Mesenchymal stem cell (in vitro differentiated cells and primary cell): ENCODE data around the gene SOX18.

ENCODE experiments used
- DNase-seq: peaks from one replicate; pipeline ENCODE4 v3.0.0-alpha.2; 2013
- H2AFZ ChIP-seq: one replicate; pipeline ENCODE4 v1.6.1; 2013; ENCODE audit warnings: low read depth, mild to moderate bottlenecking, control low read depth, inconsistent platforms, low read length, moderate library complexity
- H2AK5ac ChIP-seq: 2 replicates; pipeline ENCODE4 v1.6.1; 2013; ENCODE audit warnings: low read length, moderate library complexity, mild to moderate bottlenecking, inconsistent platforms; ENCODE audit not compliant: severe bottlenecking
- H2BK120ac ChIP-seq: one replicate; pipeline ENCODE4 v1.6.1; 2013; ENCODE audit warnings: low read depth, mild to moderate bottlenecking, inconsistent platforms, low read length, moderate library complexity
- H2BK12ac ChIP-seq, 2 experiments: one replicate each; pipeline ENCODE4 v1.6.1; 2013; ENCODE audit warnings: inconsistent platforms in 2 of 2, low read length in 2 of 2, mild to moderate bottlenecking in 2 of 2, moderate library complexity in 2 of 2, control low read depth in 1 of 2
- H2BK15ac ChIP-seq: one replicate; pipeline ENCODE4 v1.6.1; 2013; ENCODE audit warnings: mild to moderate bottlenecking, low read depth, inconsistent platforms; ENCODE audit not compliant: poor library complexity, severe bottlenecking
- H2BK5ac ChIP-seq: 2 replicates; pipeline ENCODE4 v1.6.1; 2013; ENCODE audit warnings: low read depth, mild to moderate bottlenecking, low read length, control low read depth, inconsistent platforms; ENCODE audit not compliant: poor library complexity, severe bottlenecking
- H3K14ac ChIP-seq, 2 experiments: one replicate each; pipeline ENCODE4 v1.6.1; 2013; ENCODE audit warnings: inconsistent platforms in 2 of 2, low read length in 2 of 2, control low read depth in 1 of 2, mild to moderate bottlenecking in 1 of 2, moderate library complexity in 1 of 2
- H3K18ac ChIP-seq, 2 experiments: one replicate each; pipeline ENCODE4 v1.6.1; 2013; ENCODE audit warnings: inconsistent platforms in 2 of 2, low read length in 2 of 2, control low read depth in 1 of 2, low read depth in 1 of 2, mild to moderate bottlenecking in 1 of 2
- H3K23ac ChIP-seq, 2 experiments: one replicate each; pipeline ENCODE4 v1.6.1; 2013; ENCODE audit warnings: inconsistent platforms in 2 of 2, low read length in 2 of 2, mild to moderate bottlenecking in 2 of 2, moderate library complexity in 2 of 2, control low read depth in 1 of 2
- H3K27ac ChIP-seq: 2 replicates; pipeline ENCODE4 v1.5.1; 2013; ENCODE audit warnings: mild to moderate bottlenecking, moderate library complexity, low read length, control low read depth, inconsistent platforms; ENCODE audit not compliant: poor library complexity, severe bottlenecking
- H3K27me3 ChIP-seq, 2 experiments: 2 replicates each; pipeline versions ENCODE4 v1.6.1 to v1.7.0; 2013; ENCODE audit warnings: low read length in 2 of 2, mild to moderate bottlenecking in 2 of 2, moderate library complexity in 2 of 2, control low read depth in 1 of 2, inconsistent platforms in 1 of 2; ENCODE audit not compliant: control insufficient read depth in 1 of 2, insufficient read depth in 1 of 2
- H3K36me3 ChIP-seq, 2 experiments: 2 replicates each; pipeline versions ENCODE4 v1.6.1 to v1.7.0; 2013; ENCODE audit warnings: low read length in 2 of 2, control low read depth in 1 of 2, inconsistent platforms in 1 of 2, low read depth in 1 of 2, mild to moderate bottlenecking in 1 of 2; ENCODE audit not compliant: insufficient read depth in 2 of 2, control insufficient read depth in 1 of 2
- H3K4ac ChIP-seq, 2 experiments: one replicate each; pipeline ENCODE4 v1.6.1; 2013; ENCODE audit warnings: inconsistent platforms in 2 of 2, low read length in 2 of 2, mild to moderate bottlenecking in 2 of 2, moderate library complexity in 2 of 2, control low read depth in 1 of 2, low read depth in 1 of 2
- H3K4me1 ChIP-seq: 2 replicates; pipeline ENCODE4 v1.6.1; 2013; ENCODE audit warnings: low read depth, low read length, control low read depth; ENCODE audit not compliant: control insufficient read depth, insufficient read depth
- H3K4me2 ChIP-seq: 2 replicates; pipeline ENCODE4 v1.6.1; 2013; ENCODE audit warnings: low read length, mild to moderate bottlenecking, inconsistent platforms; ENCODE audit not compliant: poor library complexity, severe bottlenecking
- H3K4me3 ChIP-seq, 2 experiments: 2 replicates each; pipeline versions ENCODE4 v1.5.1 to v1.7.0; 2013; ENCODE audit warnings: low read length in 2 of 2, mild to moderate bottlenecking in 2 of 2, control low read depth in 1 of 2, low read depth in 1 of 2; ENCODE audit not compliant: insufficient read depth in 1 of 2
- H3K79me1 ChIP-seq: replicated peaks from 2 replicates; pipeline ENCODE4 v1.6.1; 2013; ENCODE audit warnings: mild to moderate bottlenecking, control low read depth, low read length, inconsistent platforms; ENCODE audit not compliant: poor library complexity, severe bottlenecking
- H3K9ac ChIP-seq: 2 replicates; pipeline ENCODE4 v1.7.0; 2013; ENCODE audit warnings: mild to moderate bottlenecking, low read length, moderate library complexity
- H3K9me3 ChIP-seq: 2 replicates; pipeline ENCODE4 v1.7.0; 2013; ENCODE audit warnings: mild to moderate bottlenecking, low read length; ENCODE audit not compliant: control insufficient read depth
- H4K8ac ChIP-seq: one replicate; pipeline ENCODE4 v1.6.1; 2013; ENCODE audit warnings: inconsistent platforms, mild to moderate bottlenecking, low read length, moderate library complexity
- H4K91ac ChIP-seq: one replicate; pipeline ENCODE4 v1.6.1; 2013; ENCODE audit warnings: mild to moderate bottlenecking, low read length, inconsistent platforms
- WGBS: methylation state at CpG from one replicate; pipeline ENCODE4 v1.1.7; 2013; ENCODE audit warnings: mixed read lengths; 5-methylcytosine and 5-hydroxymethylcytosine counted together

Gene SOX18

DNA sequence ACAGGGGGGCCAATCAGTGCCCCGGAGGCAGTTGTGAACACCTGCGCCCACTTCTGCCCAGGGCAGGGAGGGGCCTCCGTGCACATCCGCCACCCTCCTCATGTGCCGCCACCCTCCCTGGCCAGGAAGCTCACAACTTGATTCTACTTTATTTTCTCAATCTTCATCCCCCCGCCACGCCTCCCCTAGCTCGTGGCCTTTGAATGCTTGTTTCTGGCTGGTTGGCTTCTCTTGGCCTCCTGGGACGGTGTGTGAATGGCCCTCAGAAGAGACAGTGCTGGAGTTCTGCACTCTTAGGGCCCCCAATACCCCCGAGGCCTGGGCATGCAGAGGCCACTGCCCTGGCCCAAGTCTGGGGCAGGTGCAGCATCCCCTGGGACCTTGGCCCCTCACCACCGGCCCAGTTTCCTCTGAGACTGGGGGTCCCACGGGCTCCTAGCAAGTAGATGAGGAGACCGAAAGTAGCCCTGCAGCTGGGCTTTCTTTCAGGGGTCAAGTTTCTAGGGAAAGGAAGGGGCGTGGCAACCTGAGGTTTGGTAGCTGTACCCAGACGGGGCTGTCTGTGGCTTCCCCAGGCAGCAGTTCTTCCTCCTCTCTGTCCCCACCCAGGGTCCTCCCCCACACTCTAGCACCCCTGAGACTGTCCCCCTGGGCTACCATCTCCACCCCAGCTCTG is 28.6 kb upstream of the SOX18 start:
- peak overlapping the region in 1 of 2 experiments; percentile 3 for H3K4ac ChIP-seq
- no peak overlapping the region for H4K8ac ChIP-seq
- H2BK15ac ChIP-seq, result peak overlapping the region; percentile 26
- H2AFZ ChIP-seq, result no peak overlapping the region
- H3K27ac ChIP-seq, result no peak overlapping the region
- no peak overlapping the region for H3K18ac ChIP-seq
- H3K4me2 ChIP-seq, result peak overlapping the region; percentile 5
- H2BK120ac ChIP-seq, result no peak overlapping the region
- 78% methylated on average over 11 of the region's 15 CpGs for whole genome bisulfite sequencing
- peaks cover 33% of the 10 kb centered on the region for H3K4me1 ChIP-seq
- H3K14ac ChIP-seq, result peak overlapping the region in 1 of 2 experiments; percentile 44
- no peaks in the 10 kb centered on the region for H3K9me3 ChIP-seq
- no peak overlapping the region for H2BK12ac ChIP-seq
- H4K91ac ChIP-seq, result no peak overlapping the region
- peak overlapping the region in 1 of 2 experiments; percentile 3 for H3K23ac ChIP-seq
- H2AK5ac ChIP-seq, result no peak overlapping the region
- H3K27me3 ChIP-seq, result peaks cover 0 to 16% of the 10 kb centered on the region in 2 experiments
- H3K79me1 ChIP-seq, result peaks cover 24% of the 10 kb centered on the region
- H3K36me3 ChIP-seq, result peaks cover 7 to 37% of the 10 kb centered on the region in 2 experiments
- no peak overlapping the region for H2BK5ac ChIP-seq
- H3K4me3 ChIP-seq, result peak overlapping the region in 1 of 2 experiments; percentile 83
- DNase-seq, result no peak
- no peak overlapping the region for H3K9ac ChIP-seq

DNA sequence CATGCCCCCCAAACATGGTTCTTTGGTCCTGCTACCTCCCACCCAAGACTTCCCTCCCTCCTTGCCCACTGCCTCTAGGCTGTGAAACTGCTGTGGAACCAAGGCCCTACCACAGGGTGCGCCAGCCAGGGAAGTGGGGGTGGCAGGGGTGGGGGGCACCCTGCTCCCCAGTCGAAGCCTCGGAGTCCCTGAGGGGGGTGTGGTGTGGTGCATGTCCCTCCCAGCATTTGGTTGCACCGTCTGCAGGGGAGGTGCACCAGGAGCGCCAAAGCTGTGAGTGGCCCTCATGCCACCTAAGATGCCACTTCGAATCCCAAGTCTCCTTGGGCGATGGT is 28.1 kb upstream of the SOX18 start:
- Histone ChIP-seq H3K27ac (no peak overlapping the region), H4K91ac (no peak overlapping the region), H2BK15ac (no peak overlapping the region), H2AFZ (no peak overlapping the region), H3K4me1 (peaks cover 29% of the 10 kb centered on the region), H2BK120ac (no peak overlapping the region), H3K27me3 (peaks cover 0 to 11% of the 10 kb centered on the region in 2 experiments), H3K9me3 (no peaks in the 10 kb centered on the region), H3K4me2 (no peak overlapping the region), H4K8ac (no peak overlapping the region), H3K4ac (no peak overlapping the region), H3K14ac (no peak overlapping the region), H3K23ac (no peak overlapping the region), H3K4me3 (no peak overlapping the region), H3K36me3 (peaks cover 11 to 41% of the 10 kb centered on the region in 2 experiments), H3K18ac (no peak overlapping the region), H3K9ac (no peak overlapping the region), H3K79me1 (peaks cover 24% of the 10 kb centered on the region), H2BK12ac (no peak overlapping the region), H2AK5ac (no peak overlapping the region), H2BK5ac (no peak overlapping the region)
- no peak for DNase-seq
- WGBS, result 89% methylated on average over 7 of the region's 7 CpGs

DNA sequence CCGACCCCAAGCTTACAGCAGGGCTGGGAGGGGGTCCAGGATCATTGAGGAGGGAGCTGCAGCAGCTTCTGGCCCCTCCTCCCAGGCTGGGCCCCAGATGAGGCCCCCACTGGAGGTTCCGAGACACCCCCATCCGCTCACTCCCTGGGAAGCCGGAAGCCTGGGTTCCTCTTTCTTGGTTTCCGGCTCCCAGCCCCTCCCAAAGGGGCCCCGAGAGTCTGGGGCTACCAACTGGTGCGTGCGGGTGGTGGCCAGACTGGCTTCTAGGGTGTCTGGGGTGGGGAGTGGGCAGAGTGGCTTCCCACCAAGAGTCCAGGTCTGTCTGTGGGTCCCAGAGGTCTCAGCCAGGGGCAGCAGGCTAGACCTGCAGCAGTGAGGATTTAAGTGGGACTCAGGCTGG is 27.7 kb upstream of the SOX18 start:
- no peak overlapping the region for H2AK5ac ChIP-seq
- no peak overlapping the region for H3K18ac ChIP-seq
- WGBS, result 94% methylated on average over 8 of the region's 8 CpGs
- H3K36me3 ChIP-seq, result peaks cover 15 to 46% of the 10 kb centered on the region in 2 experiments
- H3K9me3 ChIP-seq, result no peaks in the 10 kb centered on the region
- DNase-seq, result no peak
- H3K4ac ChIP-seq, result no peak overlapping the region
- H4K91ac ChIP-seq, result no peak overlapping the region
- H3K14ac ChIP-seq, result no peak overlapping the region
- H3K4me1 ChIP-seq, result peaks cover 24% of the 10 kb centered on the region
- no peak overlapping the region for H4K8ac ChIP-seq
- H2BK15ac ChIP-seq, result no peak overlapping the region
- no peak overlapping the region for H3K27ac ChIP-seq
- no peak overlapping the region for H3K4me2 ChIP-seq
- no peak overlapping the region for H3K23ac ChIP-seq
- no peak overlapping the region for H2BK120ac ChIP-seq
- no peak overlapping the region for H2AFZ ChIP-seq
- H3K79me1 ChIP-seq, result peaks cover 24% of the 10 kb centered on the region
- no peak overlapping the region for H3K9ac ChIP-seq
- no peak overlapping the region for H2BK5ac ChIP-seq
- peaks cover 0 to 10% of the 10 kb centered on the region in 2 experiments for H3K27me3 ChIP-seq
- no peak overlapping the region for H3K4me3 ChIP-seq
- H2BK12ac ChIP-seq, result no peak overlapping the region

DNA sequence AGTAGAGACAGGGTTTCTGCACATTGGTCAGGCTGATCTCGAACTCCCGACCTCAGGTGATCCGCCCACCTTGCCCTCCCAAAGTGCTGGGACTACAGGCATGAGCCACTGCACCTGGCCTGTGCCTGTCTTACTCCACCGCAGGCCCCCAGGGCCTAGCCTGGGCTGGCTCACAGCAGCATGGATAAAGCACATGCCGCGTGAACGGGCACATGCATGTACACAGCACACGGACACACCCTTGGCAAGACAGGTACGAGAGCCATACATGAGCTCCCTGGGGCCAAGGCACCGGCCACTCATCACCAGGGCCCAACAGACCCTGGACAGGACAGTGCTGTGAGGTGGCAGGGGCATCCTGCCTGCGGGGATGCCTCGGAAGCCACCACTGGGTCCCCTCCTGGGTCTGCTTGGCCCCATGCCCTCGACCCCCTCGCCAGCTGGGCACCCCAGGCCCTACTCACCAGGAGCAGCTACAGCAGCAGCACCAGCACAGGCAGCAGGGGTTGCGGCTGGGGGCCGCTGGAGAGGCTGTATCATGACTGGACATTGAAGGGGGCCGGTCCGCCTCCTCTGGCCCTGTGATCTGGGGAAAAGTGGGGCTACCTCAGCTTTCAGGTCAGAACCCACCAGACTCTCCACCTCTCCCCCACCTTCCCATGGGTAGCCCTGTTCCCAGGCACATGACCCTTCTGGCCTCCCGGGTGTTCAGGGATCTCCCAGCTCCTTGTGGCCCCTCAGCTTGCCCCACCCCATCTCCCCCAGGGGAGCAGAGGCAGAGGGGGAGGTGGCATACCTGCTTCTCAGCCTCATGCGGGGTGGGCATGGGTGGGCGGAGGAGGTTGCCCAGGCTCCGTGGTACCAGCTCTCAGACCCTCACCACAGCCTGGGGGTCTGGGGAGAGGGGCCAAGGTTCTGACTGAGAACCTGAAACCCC is 26.9 kb upstream of the SOX18 start:
- no peak overlapping the region for H3K4me2 ChIP-seq
- DNase-seq, result no peak
- H3K79me1 ChIP-seq, result peaks cover 24% of the 10 kb centered on the region
- no peak overlapping the region for H2AK5ac ChIP-seq
- H3K4me3 ChIP-seq, result no peak overlapping the region
- H3K9me3 ChIP-seq, result no peaks in the 10 kb centered on the region
- no peak overlapping the region for H3K18ac ChIP-seq
- H3K23ac ChIP-seq, result no peak overlapping the region
- H2BK12ac ChIP-seq, result no peak overlapping the region
- H2BK5ac ChIP-seq, result no peak overlapping the region
- H4K91ac ChIP-seq, result peak overlapping the region; percentile 14
- H2BK15ac ChIP-seq, result no peak overlapping the region
- H3K36me3 ChIP-seq, result peaks cover 17 to 53% of the 10 kb centered on the region in 2 experiments
- 97% methylated on average over 21 of the region's 22 CpGs for WGBS
- H3K4ac ChIP-seq, result no peak overlapping the region
- H2AFZ ChIP-seq, result no peak overlapping the region
- H3K14ac ChIP-seq, result no peak overlapping the region
- H3K9ac ChIP-seq, result no peak overlapping the region
- H3K27me3 ChIP-seq, result peaks cover 0 to 3% of the 10 kb centered on the region in 2 experiments
- no peak overlapping the region for H3K27ac ChIP-seq
- H2BK120ac ChIP-seq, result no peak overlapping the region
- peaks cover 22% of the 10 kb centered on the region for H3K4me1 ChIP-seq
- H4K8ac ChIP-seq, result no peak overlapping the region
